ENCODE measurements around the gene TMPO. TPM values are rescaled to one million over a fixed set of nuclear protein-coding genes. Genes with fewer than 3 reads are reported as not detected.

Gene TMPO, protein sequence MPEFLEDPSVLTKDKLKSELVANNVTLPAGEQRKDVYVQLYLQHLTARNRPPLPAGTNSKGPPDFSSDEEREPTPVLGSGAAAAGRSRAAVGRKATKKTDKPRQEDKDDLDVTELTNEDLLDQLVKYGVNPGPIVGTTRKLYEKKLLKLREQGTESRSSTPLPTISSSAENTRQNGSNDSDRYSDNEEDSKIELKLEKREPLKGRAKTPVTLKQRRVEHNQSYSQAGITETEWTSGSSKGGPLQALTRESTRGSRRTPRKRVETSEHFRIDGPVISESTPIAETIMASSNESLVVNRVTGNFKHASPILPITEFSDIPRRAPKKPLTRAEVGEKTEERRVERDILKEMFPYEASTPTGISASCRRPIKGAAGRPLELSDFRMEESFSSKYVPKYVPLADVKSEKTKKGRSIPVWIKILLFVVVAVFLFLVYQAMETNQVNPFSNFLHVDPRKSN
- 24.5 and 25.1 TPM in 2 replicates for total RNA-seq

DNA sequence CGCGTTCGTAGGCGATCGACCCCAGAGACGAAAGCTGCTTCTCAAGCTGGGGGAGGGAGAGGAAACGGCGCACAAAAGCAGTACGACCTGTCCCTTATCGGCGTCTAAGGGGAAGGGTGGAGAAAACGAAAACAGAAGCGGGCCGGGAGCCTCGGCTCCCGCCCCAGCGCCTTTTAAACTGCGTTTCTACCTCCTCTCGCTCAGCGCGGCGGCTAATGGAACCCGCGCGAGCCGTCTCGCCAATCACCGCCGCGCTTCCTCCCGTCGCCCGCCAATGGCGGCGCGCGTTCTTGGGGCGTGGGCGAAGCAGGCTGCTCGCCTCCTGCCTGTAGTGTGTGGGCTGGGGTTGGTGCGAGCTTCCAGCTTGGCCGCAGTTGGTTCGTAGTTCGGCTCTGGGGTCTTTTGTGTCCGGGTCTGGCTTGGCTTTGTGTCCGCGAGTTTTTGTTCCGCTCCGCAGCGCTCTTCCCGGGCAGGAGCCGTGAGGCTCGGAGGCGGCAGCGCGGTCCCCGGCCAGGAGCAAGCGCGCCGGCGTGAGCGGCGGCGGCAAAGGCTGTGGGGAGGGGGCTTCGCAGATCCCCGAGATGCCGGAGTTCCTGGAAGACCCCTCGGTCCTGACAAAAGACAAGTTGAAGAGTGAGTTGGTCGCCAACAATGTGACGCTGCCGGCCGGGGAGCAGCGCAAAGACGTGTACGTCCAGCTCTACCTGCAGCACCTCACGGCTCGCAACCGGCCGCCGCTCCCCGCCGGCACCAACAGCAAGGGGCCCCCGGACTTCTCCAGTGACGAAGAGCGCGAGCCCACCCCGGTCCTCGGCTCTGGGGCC, at the start of gene TMPO:
Gene TMPO (plus strand): TSS at position 304 of the 824 bp plus-strand sequence. CDS start 278 bp downstream, at position 582.

DNA sequence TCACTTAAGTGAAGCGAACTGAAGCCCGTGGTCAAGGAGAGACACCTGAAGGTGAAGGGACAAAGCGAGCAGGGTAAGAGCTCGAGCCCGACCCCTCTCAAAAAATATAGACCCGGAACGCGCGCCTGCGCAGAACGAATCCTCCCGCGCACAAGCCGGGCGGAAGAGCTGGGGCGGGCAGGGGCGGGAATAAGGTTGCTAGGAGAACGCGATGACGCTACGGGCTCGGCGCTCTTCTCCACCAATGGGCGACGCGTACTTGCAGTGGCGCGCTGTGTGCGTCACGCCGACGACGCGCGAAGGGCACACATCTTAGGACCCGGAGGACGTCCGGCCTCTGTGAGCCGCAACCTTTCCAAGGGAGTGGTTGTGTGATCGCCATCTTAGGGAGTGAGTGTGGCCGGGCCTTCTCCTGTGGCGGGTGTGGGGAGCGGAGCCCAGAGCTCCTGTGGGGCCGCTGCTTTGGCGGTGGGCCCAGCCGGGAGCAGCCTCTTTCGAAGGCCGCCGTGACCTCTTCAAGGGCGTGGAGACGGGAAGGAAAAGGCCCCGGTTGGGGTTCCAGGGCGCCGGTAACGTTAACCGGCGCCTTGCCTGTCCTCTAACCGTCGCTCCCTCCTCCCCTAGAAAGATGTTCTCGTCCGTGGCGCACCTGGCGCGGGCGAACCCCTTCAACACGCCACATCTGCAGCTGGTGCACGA, 78.1 kb downstream of the TMPO start, which contains the start of gene SLC25A3:
Gene SLC25A3 (plus strand): TSS at position 336 of the 699 bp plus-strand sequence. CDS start 293 bp downstream, at position 629.

Other genes with a start within 250 kb of the TMPO start
- 526 and 636 TPM in 2 replicates for gene SLC25A3, start 78.1 kb downstream of the TMPO start, total RNA-seq
- 51.6 and 76.6 TPM in 2 replicates for gene IKBIP, start 129.2 kb downstream of the TMPO start, total RNA-seq
- 16.1 and 18.4 TPM in 2 replicates for gene APAF1, start 129.7 kb downstream of the TMPO start, total RNA-seq

All from smooth muscle cell of bladder (primary cell).